GM19324 (cell line): Measurements from ENCODE around the gene PFDN6.
"Not testable (repeated sequence)": the region's sequence is repeated elsewhere in the genome, so short reads cannot be mapped to it uniquely, and the experiment has no call there.

Experiments
- ATAC-seq: cut with Tn5 transposase; IDR thresholded peaks from one replicate; pipeline ENCODE4 v1.9.1; 2021; ENCODE audit warnings: mild to moderate bottlenecking, moderate library complexity; ENCODE audit not compliant: unreplicated experiment, low FRiP score

PFDN6 gene

DNA sequence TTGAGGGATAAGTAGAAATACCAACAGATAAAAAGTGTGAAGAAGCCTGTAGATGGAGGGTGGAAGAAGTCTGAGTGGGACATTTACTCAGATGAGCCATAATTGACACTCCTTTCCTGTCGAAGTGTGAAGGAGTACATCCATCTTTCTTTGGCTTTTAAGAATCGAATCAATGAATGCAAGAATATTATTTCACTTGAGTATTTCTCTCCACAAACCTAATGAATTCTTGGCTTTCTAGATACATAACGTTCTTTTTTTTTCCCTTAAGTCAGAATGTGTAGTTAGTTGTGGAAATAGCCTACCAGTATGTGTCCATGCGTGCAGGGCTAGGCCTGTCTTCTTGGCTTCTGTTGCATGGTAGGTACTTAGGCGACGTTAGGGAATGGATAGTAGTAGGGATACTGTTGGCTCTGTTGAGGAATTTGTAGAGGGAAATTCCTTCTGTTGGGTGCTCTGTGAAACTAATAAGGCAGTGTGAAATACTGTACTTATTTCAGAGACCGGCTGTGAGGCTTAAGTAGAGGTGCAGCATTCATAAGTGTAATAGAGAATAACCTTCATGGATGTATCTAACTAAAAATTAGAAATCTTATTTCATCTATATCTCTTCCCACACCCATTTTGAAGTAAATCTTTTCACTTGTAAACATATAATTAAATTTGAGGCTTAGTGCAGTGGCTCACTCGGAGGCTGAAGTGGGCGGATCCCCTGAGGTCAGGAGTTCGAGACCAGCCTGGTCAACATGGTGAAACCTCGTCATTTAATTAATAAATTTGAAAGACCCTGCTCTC, 16.1 kb upstream of the PFDN6 start:
- no peak for ATAC-seq

DNA sequence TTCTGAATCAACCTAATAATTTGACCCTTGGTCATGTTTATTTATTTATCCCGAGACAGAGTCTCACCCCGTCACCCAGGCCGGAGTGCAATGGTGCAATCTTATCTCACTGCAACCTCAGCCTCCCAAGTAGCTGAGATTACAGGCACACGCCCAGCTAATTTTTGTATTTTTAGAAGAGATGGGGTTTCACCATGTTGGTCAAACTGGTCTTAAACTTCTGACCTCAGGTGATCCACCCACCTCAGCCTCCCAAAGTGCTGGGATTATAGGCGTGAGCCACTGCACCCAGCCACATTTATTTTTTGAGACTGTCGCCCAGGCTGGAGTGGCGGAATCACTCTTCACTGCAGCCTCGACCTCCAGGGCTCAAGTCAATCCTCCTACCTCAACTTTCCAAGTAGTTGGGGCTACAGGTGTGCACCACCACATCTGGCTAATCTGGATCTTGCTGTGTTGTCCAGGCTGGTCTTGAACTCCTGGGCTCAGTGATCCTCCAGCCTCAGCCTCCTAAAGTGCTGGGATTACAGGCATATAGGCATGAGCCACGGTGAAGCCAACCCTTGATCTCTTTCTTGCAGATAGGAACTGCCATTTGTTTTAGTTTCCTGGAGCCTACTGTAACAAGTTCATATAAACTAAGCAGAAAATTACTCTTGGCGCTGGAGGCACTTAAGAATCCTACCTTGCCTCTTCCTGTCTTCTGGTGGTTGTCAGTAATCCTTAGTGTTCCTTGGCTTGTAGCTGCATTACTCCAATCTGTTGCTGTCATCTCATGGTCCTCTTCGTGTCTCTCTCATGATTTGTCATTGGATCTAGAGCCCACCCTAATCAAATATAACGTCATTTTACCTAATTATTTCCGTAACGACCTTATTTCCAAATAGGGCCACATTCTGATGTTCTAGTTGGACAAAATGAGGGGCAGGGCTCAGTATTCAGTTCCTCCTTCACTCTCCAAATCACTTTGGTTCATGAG, 15.2 kb upstream of the PFDN6 start:
- no peak for ATAC-seq

DNA sequence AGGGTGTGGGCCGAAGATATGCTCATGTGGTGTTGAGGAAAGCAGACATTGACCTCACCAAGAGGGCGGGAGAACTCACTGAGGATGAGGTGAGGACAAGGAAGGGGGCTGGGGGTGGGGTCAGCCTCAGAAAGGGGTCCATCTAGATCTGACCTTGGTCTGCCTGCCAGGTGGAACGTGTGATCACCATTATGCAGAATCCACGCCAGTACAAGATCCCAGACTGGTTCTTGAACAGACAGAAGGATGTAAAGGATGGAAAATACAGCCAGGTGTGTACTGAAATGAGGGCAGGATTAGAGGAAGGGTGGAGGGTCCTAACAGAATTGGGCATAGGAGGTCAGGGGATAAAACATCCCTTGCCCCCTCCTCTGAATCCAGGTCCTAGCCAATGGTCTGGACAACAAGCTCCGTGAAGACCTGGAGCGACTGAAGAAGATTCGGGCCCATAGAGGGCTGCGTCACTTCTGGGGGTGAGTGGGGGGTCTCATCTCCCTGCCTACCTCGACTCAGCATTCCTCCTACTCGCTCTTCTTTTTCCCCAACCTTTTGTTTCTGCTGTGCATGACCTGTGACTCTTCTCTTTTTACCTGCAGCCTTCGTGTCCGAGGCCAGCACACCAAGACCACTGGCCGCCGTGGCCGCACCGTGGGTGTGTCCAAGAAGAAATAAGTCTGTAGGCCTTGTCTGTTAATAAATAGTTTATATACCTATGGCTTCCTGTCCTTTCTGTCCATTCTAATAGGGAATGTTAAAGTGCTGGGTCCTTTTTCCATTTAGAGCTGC, 13.4 kb upstream of the PFDN6 start:
- not testable (repeated sequence) for ATAC-seq

DNA sequence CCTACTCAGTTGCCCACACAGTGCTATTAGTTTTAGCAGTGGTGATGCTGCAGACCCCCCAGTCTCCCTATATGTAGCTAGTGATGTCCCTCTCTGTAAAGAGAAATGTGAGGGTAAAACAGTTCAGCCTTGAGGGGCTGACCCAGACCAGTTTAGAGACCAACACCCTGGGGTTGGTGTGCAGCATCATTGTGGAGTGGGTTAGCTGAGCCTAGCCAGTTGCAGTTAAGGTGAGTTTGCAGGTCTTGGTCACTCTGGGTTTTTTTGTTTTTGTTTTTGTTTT, 12.9 kb upstream of the PFDN6 start:
- ATAC-seq: no peak

GRCh38 chr6:33276864-33277662, 12.3 kb upstream of the PFDN6 start, which contains the start of gene B3GALT4:
TSS of gene B3GALT4 (plus strand) at chr6:33277123. CDS start at chr6:33277420, 297 bp downstream.
- ATAC-seq: peak; percentile 58

DNA sequence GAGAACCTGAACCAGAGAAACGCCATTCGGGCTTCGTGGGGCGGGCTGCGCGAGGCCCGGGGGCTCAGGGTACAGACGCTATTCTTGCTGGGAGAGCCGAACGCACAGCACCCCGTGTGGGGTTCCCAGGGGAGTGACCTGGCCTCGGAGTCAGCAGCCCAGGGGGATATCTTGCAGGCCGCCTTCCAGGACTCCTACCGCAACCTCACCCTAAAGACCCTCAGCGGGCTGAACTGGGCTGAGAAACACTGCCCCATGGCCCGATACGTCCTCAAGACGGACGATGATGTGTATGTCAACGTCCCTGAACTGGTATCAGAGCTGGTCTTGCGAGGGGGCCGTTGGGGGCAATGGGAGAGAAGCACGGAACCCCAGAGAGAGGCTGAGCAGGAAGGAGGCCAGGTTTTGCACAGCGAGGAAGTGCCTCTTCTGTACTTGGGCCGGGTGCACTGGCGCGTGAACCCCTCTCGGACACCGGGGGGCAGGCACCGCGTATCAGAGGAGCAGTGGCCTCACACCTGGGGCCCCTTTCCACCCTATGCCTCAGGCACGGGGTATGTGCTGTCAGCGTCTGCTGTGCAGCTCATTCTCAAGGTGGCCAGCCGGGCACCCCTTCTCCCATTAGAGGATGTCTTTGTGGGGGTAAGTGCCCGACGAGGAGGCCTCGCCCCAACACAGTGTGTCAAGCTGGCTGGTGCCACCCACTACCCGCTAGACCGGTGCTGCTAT, 11.6 kb upstream of the PFDN6 start:
- no peak for ATAC-seq

DNA sequence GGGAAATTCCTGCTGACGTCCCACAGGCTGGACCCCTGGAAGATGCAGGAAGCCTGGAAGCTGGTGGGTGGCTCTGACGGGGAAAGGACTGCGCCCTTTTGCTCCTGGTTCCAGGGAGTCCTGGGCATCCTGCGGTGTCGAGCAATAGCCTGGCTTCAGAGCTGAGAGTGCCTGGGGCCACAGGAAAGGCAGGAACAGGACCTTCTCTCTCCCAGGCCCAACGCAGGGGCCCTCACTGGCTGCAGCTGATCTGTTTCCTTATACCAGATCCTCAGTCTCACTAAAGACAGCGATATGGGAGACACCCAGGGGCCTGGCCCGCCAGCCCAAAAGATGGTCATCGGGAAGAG, 11.0 kb upstream of the PFDN6 start:
- ATAC-seq: no peak

DNA sequence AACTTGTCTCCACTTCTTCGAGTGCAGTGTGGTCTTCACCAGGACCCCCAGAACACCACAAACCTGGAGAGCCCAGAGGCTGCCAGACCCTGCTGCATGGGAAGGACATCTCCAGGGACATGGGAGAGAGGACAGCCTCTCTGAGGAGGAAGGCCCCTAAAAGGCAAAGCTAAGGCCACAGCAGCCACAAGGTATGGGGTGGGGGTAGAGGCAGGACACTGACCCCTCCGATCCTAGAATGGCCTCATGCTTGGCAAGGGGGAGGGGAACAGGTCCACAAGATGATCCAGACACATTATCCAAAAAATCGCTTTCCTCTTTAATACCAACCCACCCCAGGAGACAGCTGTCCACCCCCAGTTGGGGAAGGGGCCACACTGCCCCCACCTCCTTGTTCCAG, 10.6 kb upstream of the PFDN6 start:
- ATAC-seq: no peak

DNA sequence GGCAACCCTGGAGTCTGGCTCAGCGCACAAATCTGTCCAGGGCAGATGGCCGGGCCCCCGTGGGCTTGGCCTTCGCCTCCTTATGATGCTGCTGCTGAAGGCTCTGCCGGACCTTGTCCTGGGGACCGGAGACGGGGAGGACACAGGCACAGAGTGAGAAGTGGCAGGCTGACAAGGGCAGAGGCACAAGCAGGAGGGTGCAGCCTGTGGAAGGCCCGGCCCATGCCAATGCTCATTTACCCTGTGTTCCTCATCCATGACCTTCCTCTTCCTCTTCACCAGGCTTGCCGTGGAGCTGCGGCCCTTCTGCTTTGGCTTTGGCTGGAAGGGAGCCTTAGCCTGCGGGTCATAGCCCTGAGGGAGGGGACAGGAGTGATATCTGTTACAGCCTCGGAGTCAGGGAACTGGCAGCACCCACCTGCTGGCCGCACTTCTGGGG, 10.1 kb upstream of the PFDN6 start:
- no peak for ATAC-seq

DNA sequence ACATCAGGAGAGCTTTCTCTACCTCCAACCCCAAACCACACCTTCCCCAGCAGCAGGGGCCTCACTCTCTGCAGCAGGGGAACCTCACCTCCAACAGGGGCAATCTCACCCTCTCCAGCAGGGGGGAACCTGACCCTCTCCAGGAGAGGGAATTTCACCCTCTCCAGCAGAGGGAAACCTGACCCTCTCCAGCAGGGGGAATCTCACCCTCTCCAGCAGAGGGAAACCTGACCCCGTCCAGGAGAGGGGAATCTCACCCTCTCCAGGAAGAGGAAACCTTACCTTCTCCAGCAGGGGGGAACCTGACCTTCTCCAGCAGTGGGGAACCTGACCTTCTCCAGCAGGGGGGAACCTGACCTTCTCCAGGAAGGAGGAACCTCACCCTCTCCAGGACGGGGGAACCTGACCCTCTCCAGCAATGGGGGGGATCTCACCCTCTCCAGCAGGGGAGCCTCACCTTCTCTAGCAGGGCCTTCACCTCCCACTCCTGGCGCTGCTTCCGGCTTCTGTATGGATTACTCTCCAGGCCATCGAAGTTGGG, 9.4 kb upstream of the PFDN6 start:
- ATAC-seq: no peak

DNA sequence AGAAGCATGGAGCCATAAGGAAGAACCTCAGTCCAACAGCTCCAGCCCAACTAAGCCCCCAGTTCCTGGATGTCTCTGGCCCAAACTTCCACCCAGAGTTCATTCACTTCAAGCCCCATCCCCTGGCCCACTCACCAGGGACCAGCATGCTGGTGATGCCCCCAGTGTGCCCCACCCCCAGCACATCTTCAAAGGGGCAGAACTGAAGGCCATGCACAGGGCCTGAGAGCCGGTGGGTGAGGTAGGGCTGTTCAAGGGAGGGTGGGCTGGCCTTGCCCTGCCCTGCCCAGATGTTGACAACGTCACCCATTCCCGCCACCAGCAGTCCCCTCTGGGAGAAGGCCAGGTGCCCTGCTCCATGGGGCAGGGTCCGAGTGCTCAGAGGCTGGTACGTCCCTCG, 8.9 kb upstream of the PFDN6 start:
- ATAC-seq: no peak

DNA sequence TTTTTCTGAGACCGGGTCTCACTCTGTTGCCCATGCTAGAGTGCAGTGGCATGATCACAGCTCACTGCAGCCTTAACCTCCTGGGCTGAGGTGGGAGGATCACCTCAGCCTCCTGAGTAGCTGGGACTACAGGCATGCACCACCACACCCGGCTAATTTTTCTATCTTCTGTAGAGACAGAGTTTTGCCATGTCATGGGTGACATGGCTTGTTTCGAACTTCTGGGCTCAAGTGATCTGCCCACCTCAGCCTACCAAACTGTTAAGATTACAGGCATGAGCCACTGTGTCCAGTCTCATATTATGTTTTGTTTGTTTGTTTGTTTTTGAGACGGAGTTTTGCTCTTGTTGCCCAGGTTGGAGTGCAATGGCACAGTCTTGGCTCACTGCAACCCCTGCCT, 4.2 kb upstream of the PFDN6 start:
- ATAC-seq: not testable (repeated sequence)

GRCh38 chr6:33286946-33287914, 2.2 kb upstream of the PFDN6 start:
- no peak for ATAC-seq

- peak; percentile 3 for ATAC-seq
Observed at GRCh38 chr6:33288141-33288920, 1.1 kb upstream of the PFDN6 start.

- ATAC-seq: no peak
Observed at GRCh38 chr6:33289784-33290315, 449 bp downstream of the PFDN6 start.

- no peak for ATAC-seq
Observed at GRCh38 chr6:33290459-33290858, 1.1 kb downstream of the PFDN6 start.
